ENCODE measurements around the gene ADAMTS3.

- TF ChIP-seq POLR2A (IDR thresholded peaks at IDR 0.05; ENCODE audit: low read length) (no peak), GATA1 (IDR thresholded peaks at IDR 0.05; ENCODE audit: low read depth, low read length) (no peak)
These were observed 39.7 kb downstream of the ADAMTS3 start for GRCh38 chr4:72529148-72529822.

Data from erythroblast (primary cell).